RWPE2 (cell line): Measurements from ENCODE around the gene ADRA2B.

Source experiments
- ATAC-seq: fragments of 200-7000 bp; cut with Tn5 transposase; 3 replicates; pipeline ENCODE4 v1.9.1; 2021; ENCODE audit warnings: low read depth
- DNase-seq: peaks from one replicate; pipeline ENCODE4 v3.0.0-alpha.2; 2020; ENCODE audit warnings: low spot score
- H3K27ac ChIP-seq: fragments of 450-650 bp; 2 replicates; pipeline ENCODE4 v1.5.1; 2017; ENCODE audit warnings: mild to moderate bottlenecking; ENCODE audit not compliant: poor library complexity, severe bottlenecking
- H3K27me3 ChIP-seq: fragments of 250-450 bp; sonication (Bioruptor Pico); 2 replicates; pipeline ENCODE4 v1.5.1; 2021; ENCODE audit warnings: mild to moderate bottlenecking, moderate library complexity; ENCODE audit not compliant: insufficient read depth, poor library complexity, severe bottlenecking
- H3K36me3 ChIP-seq: fragments of 250-450 bp; sonication (Bioruptor Pico); 2 replicates; pipeline ENCODE4 v1.5.1; 2020; ENCODE audit warnings: low read depth, mild to moderate bottlenecking, moderate library complexity
- H3K4me1 ChIP-seq: fragments of 250-450 bp; sonication (Bioruptor Pico); 2 replicates; pipeline ENCODE4 v1.5.1; 2021; ENCODE audit warnings: mild to moderate bottlenecking, moderate library complexity; ENCODE audit not compliant: insufficient read depth, poor library complexity, severe bottlenecking
- H3K4me3 ChIP-seq: fragments of 250-450 bp; sonication (Bioruptor Pico); 2 replicates; pipeline ENCODE4 v1.5.1; 2021; ENCODE audit warnings: mild to moderate bottlenecking, moderate library complexity; ENCODE audit not compliant: severe bottlenecking
- H3K9me3 ChIP-seq: fragments of 250-450 bp; sonication (Bioruptor Pico); 2 replicates; pipeline ENCODE4 v1.5.1; 2021; ENCODE audit warnings: mild to moderate bottlenecking, moderate library complexity; ENCODE audit not compliant: severe bottlenecking
- CTCF ChIP-seq: fragments of 450-650 bp; IDR thresholded peaks from one replicate; pipeline ENCODE4 v1.5.1; 2017; ENCODE audit warnings: mild to moderate bottlenecking, moderate library complexity; ENCODE audit not compliant: poor library complexity, severe bottlenecking

Gene ADRA2B

GRCh38 chr2:96095116-96095636 is 21.2 kb downstream of the ADRA2B start:
- Histone ChIP-seq H3K4me3 (no peak overlapping the region), H3K27me3 (no peaks in the 10 kb centered on the region), H3K36me3 (no peaks in the 10 kb centered on the region), H3K27ac (no peak overlapping the region), H3K9me3 (no peaks in the 10 kb centered on the region), H3K4me1 (peaks cover 4% of the 10 kb centered on the region)
- TF ChIP-seq CTCF = no peak
- DNase-seq (no peak), ATAC-seq (no peak)

- Histone ChIP-seq H3K36me3 (no peaks in the 10 kb centered on the region), H3K27ac (no peak overlapping the region), H3K4me1 (no peaks in the 10 kb centered on the region), H3K4me3 (no peak overlapping the region), H3K9me3 (no peaks in the 10 kb centered on the region), H3K27me3 (no peaks in the 10 kb centered on the region)
- DNase-seq (no peak), ATAC-seq (no peak)
- TF ChIP-seq CTCF = no peak
Measured at GRCh38 chr2:96093528-96093927, 22.8 kb downstream of the ADRA2B start.

GRCh38 chr2:96092951-96093350 is 23.4 kb downstream of the ADRA2B start:
- ATAC-seq (no peak), DNase-seq (no peak)
- Histone ChIP-seq H3K27ac (no peak overlapping the region), H3K9me3 (no peaks in the 10 kb centered on the region), H3K36me3 (no peaks in the 10 kb centered on the region), H3K4me1 (no peaks in the 10 kb centered on the region), H3K27me3 (no peaks in the 10 kb centered on the region), H3K4me3 (no peak overlapping the region)
- TF ChIP-seq CTCF = no peak

GRCh38 chr2:96092573-96092877 is 23.8 kb downstream of the ADRA2B start:
- no peaks in the 10 kb centered on the region for H3K27me3 ChIP-seq
- no peak for TF ChIP-seq CTCF
- ATAC-seq (no peak), DNase-seq (no peak)
- no peak overlapping the region for H3K4me3 ChIP-seq
- no peaks in the 10 kb centered on the region for H3K4me1 ChIP-seq
- H3K27ac ChIP-seq = no peak overlapping the region
- H3K36me3 ChIP-seq = no peaks in the 10 kb centered on the region
- H3K9me3 ChIP-seq = no peaks in the 10 kb centered on the region

- ATAC-seq (no peak), DNase-seq (no peak)
- Histone ChIP-seq H3K27me3 (no peaks in the 10 kb centered on the region), H3K4me1 (no peaks in the 10 kb centered on the region), H3K9me3 (no peaks in the 10 kb centered on the region), H3K36me3 (no peaks in the 10 kb centered on the region), H3K4me3 (no peak overlapping the region), H3K27ac (no peak overlapping the region)
- no peak for TF ChIP-seq CTCF
Measured at GRCh38 chr2:96091711-96092572, 24.4 kb downstream of the ADRA2B start.
